ENCODE data around the gene UBE2G1. TPM values are rescaled to one million over a fixed set of nuclear protein-coding genes. Genes with fewer than 3 reads are reported as not detected.

Gene UBE2G1
- total RNA-seq, 3 donors from 2014 or later (not counting 1 experiment from before 2014, with no cell fraction given): 58.2 to 76.4 (median 64.7) TPM

GRCh38 chr17:4297351-4297750 lies 69.1 kb downstream of the UBE2G1 start:
- DNase-seq (no peak), ATAC-seq (no peak)
- Histone ChIP-seq H3K27me3 (ENCODE audit: control insufficient read depth, insufficient read depth, low read length) (no peaks in the 10 kb centered on the region), H3K9me3 (ENCODE audit: control insufficient read depth, insufficient read depth, low read length) (no peaks in the 10 kb centered on the region), H3K27ac (ENCODE audit: low read length) (no peak overlapping the region), H3K36me3 (ENCODE audit: control insufficient read depth, insufficient read depth, low read length) (peaks cover 16% of the 10 kb centered on the region), H3K4me3 (ENCODE audit: low read length) (no peak overlapping the region), H3K4me1 (ENCODE audit: control insufficient read depth, insufficient read depth, low read length) (no peaks in the 10 kb centered on the region)
- no peak for TF ChIP-seq CTCF (IDR thresholded peaks at IDR 0.05)
- Mint-ChIP-seq H3K9me3 (no peaks in the 10 kb centered on the region), H3K4me1 (peaks cover 22 to 24% of the 10 kb centered on the region in 2 donors), H3K27me3 (ENCODE audit: low read depth in 2 of 2) (no peaks in the 10 kb centered on the region), H3K4me3 (no peak overlapping the region), H3K27ac (peak overlapping the region in 1 of 2 donors; percentile 17), H3K36me3 (no peaks in the 10 kb centered on the region)
- WGBS (ENCODE audit: insufficient coverage): 81% methylated on average over 3 of the region's 3 CpGs
- intact Hi-C loops (cut with micrococcal nuclease): no loop called here

GRCh38 chr17:4295686-4296085 lies 70.8 kb downstream of the UBE2G1 start:
- 94% methylated on average over 2 of the region's 4 CpGs for WGBS (ENCODE audit: insufficient coverage)
- H3K4me3 ChIP-seq (ENCODE audit: low read length): no peak overlapping the region
- H3K4me1 ChIP-seq (ENCODE audit: control insufficient read depth, insufficient read depth, low read length): no peaks in the 10 kb centered on the region
- Mint-ChIP-seq H3K9me3 (no peaks in the 10 kb centered on the region), H3K27me3 (ENCODE audit: low read depth in 2 of 2) (no peaks in the 10 kb centered on the region), H3K27ac (no peak overlapping the region), H3K36me3 (no peaks in the 10 kb centered on the region), H3K4me1 (peaks cover 24 to 25% of the 10 kb centered on the region in 2 donors), H3K4me3 (no peak overlapping the region)
- no peak for DNase-seq
- H3K9me3 ChIP-seq (ENCODE audit: control insufficient read depth, insufficient read depth, low read length): no peaks in the 10 kb centered on the region
- no peak for ATAC-seq
- intact Hi-C loops (cut with micrococcal nuclease): no loop called here
- no peak for TF ChIP-seq CTCF (IDR thresholded peaks at IDR 0.05)
- H3K36me3 ChIP-seq (ENCODE audit: control insufficient read depth, insufficient read depth, low read length): peaks cover 11% of the 10 kb centered on the region
- no peak overlapping the region for H3K27ac ChIP-seq (ENCODE audit: low read length)
- no peaks in the 10 kb centered on the region for H3K27me3 ChIP-seq (ENCODE audit: control insufficient read depth, insufficient read depth, low read length)

- H3K4me1 Mint-ChIP-seq: peaks cover 21 to 25% of the 10 kb centered on the region in 2 donors
- no peaks in the 10 kb centered on the region for H3K9me3 Mint-ChIP-seq
- no peak overlapping the region for H3K4me3 Mint-ChIP-seq
- H3K36me3 ChIP-seq (ENCODE audit: control insufficient read depth, insufficient read depth, low read length): peaks cover 23% of the 10 kb centered on the region
- H3K9me3 ChIP-seq (ENCODE audit: control insufficient read depth, insufficient read depth, low read length): no peaks in the 10 kb centered on the region
- no peaks in the 10 kb centered on the region for H3K4me1 ChIP-seq (ENCODE audit: control insufficient read depth, insufficient read depth, low read length)
- no peaks in the 10 kb centered on the region for H3K27me3 ChIP-seq (ENCODE audit: control insufficient read depth, insufficient read depth, low read length)
- H3K4me3 ChIP-seq (ENCODE audit: low read length): no peak overlapping the region
- H3K36me3 Mint-ChIP-seq: no peaks in the 10 kb centered on the region
- H3K27ac Mint-ChIP-seq: no peak overlapping the region
- TF ChIP-seq CTCF (IDR thresholded peaks at IDR 0.05): no peak
- no CpG with 5 or more reads among the region's 1 CpG for whole genome bisulfite sequencing (ENCODE audit: insufficient coverage)
- no peaks in the 10 kb centered on the region for H3K27me3 Mint-ChIP-seq (ENCODE audit: low read depth in 2 of 2)
- intact Hi-C loops (cut with micrococcal nuclease): no loop called here
- no peak for ATAC-seq
- DNase-seq: no peak
- H3K27ac ChIP-seq (ENCODE audit: low read length): no peak overlapping the region
These were observed 72.9 kb downstream of the UBE2G1 start for GRCh38 chr17:4293572-4293971.

- Histone ChIP-seq H3K9me3 (ENCODE audit: control insufficient read depth, insufficient read depth, low read length) (no peaks in the 10 kb centered on the region), H3K4me3 (ENCODE audit: low read length) (no peak overlapping the region), H3K4me1 (ENCODE audit: control insufficient read depth, insufficient read depth, low read length) (no peaks in the 10 kb centered on the region), H3K36me3 (ENCODE audit: control insufficient read depth, insufficient read depth, low read length) (peaks cover 23% of the 10 kb centered on the region), H3K27me3 (ENCODE audit: control insufficient read depth, insufficient read depth, low read length) (no peaks in the 10 kb centered on the region), H3K27ac (ENCODE audit: low read length) (no peak overlapping the region)
- no peak for TF ChIP-seq CTCF (IDR thresholded peaks at IDR 0.05)
- intact Hi-C loops (cut with micrococcal nuclease): no loop called here
- Mint-ChIP-seq H3K27ac (no peak overlapping the region), H3K27me3 (ENCODE audit: low read depth in 2 of 2) (no peaks in the 10 kb centered on the region), H3K9me3 (no peaks in the 10 kb centered on the region), H3K36me3 (no peaks in the 10 kb centered on the region), H3K4me3 (no peak overlapping the region), H3K4me1 (peaks cover 5 to 6% of the 10 kb centered on the region in 2 donors)
- no peak for DNase-seq
- ATAC-seq: no peak
- WGBS (ENCODE audit: insufficient coverage): no CpG with 5 or more reads among the region's 3 CpGs
These were observed 78.8 kb downstream of the UBE2G1 start for GRCh38 chr17:4287710-4288109.

All from natural killer cell (primary cell).